Glutamatergic neuron (in vitro differentiated cells): ENCODE measurements around the gene GDPD5. TPM values are rescaled to one million over a fixed set of nuclear protein-coding genes. Genes with fewer than 3 reads are reported as not detected.

ENCODE experiments used
- DNase-seq: peaks from one replicate; pipeline ENCODE4 v3.0.0; 2022
- H3K27ac Mint-ChIP-seq: one replicate; pipeline ENCODE4 v1.8.0; 2020; ENCODE audit warnings: mild to moderate bottlenecking, mixed read lengths, inconsistent platforms; ENCODE audit not compliant: unreplicated experiment
- H3K27me3 Mint-ChIP-seq: one replicate; pipeline ENCODE4 v1.8.0; 2020; ENCODE audit warnings: mild to moderate bottlenecking, moderate library complexity, mixed read lengths, inconsistent platforms; ENCODE audit not compliant: unreplicated experiment
- H3K36me3 Mint-ChIP-seq: one replicate; pipeline ENCODE4 v1.8.0; 2020; ENCODE audit warnings: mild to moderate bottlenecking, mixed read lengths, inconsistent platforms; ENCODE audit not compliant: unreplicated experiment
- H3K4me1 Mint-ChIP-seq: one replicate; pipeline ENCODE4 v1.8.0; 2020; ENCODE audit warnings: mild to moderate bottlenecking, low read depth, mixed read lengths, inconsistent platforms; ENCODE audit not compliant: unreplicated experiment
- H3K4me3 Mint-ChIP-seq: one replicate; pipeline ENCODE4 v1.8.0; 2020; ENCODE audit warnings: mild to moderate bottlenecking, mixed read lengths, inconsistent platforms; ENCODE audit not compliant: unreplicated experiment
- H3K9me3 Mint-ChIP-seq: one replicate; pipeline ENCODE4 v1.8.0; 2020; ENCODE audit warnings: mild to moderate bottlenecking, moderate library complexity, mixed read lengths, inconsistent platforms; ENCODE audit not compliant: unreplicated experiment
- total RNA-seq: library from RNA; stranded (reverse); fragmentation: NEBNext Ultra II Directional; extraction: Animal tissue kit (Norgen Biotek cat#: 25700); gene quantifications from one replicate; pipeline ENCODE4 v1.2.1, GENCODE V29; 2021; ENCODE audit not compliant: unreplicated experiment
- TF ChIP-seq, protein P1 (sequence below): fragments of 200-600 bp; sonication (generic); IDR thresholded peaks from one replicate; pipeline ENCODE4 v1.5.0; 2021; ENCODE audit not compliant: partially characterized antibody, unreplicated experiment

Gene GDPD5
- total RNA-seq, 1 donor from 2014 or later: 147 TPM

- Mint-ChIP-seq H3K36me3 (peaks cover 13% of the 10 kb centered on the region), H3K4me1 (peaks cover 6% of the 10 kb centered on the region), H3K4me3 (no peak overlapping the region)
Measured at GRCh38 chr11:75518771-75519653, 6.7 kb downstream of the GDPD5 start.

GRCh38 chr11:75518204-75518549 is 7.6 kb downstream of the GDPD5 start:
- no peak for DNase-seq
- Mint-ChIP-seq H3K4me1 (peaks cover 3% of the 10 kb centered on the region), H3K27me3 (peaks cover 5% of the 10 kb centered on the region), H3K36me3 (peaks cover 13% of the 10 kb centered on the region), H3K4me3 (no peak overlapping the region), H3K27ac (no peak overlapping the region), H3K9me3 (peaks cover 2% of the 10 kb centered on the region)
- TF ChIP-seq, protein P1, sequence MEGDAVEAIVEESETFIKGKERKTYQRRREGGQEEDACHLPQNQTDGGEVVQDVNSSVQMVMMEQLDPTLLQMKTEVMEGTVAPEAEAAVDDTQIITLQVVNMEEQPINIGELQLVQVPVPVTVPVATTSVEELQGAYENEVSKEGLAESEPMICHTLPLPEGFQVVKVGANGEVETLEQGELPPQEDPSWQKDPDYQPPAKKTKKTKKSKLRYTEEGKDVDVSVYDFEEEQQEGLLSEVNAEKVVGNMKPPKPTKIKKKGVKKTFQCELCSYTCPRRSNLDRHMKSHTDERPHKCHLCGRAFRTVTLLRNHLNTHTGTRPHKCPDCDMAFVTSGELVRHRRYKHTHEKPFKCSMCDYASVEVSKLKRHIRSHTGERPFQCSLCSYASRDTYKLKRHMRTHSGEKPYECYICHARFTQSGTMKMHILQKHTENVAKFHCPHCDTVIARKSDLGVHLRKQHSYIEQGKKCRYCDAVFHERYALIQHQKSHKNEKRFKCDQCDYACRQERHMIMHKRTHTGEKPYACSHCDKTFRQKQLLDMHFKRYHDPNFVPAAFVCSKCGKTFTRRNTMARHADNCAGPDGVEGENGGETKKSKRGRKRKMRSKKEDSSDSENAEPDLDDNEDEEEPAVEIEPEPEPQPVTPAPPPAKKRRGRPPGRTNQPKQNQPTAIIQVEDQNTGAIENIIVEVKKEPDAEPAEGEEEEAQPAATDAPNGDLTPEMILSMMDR: no peak

More at GRCh38 chr11:75518771-75519653, 6.7 kb downstream of the GDPD5 start:
- Mint-ChIP-seq H3K27me3 (peaks cover 10% of the 10 kb centered on the region), H3K27ac (no peak overlapping the region), H3K9me3 (peaks cover 2% of the 10 kb centered on the region)
- DNase-seq: no peak
- TF ChIP-seq, protein P1: no peak

DNA sequence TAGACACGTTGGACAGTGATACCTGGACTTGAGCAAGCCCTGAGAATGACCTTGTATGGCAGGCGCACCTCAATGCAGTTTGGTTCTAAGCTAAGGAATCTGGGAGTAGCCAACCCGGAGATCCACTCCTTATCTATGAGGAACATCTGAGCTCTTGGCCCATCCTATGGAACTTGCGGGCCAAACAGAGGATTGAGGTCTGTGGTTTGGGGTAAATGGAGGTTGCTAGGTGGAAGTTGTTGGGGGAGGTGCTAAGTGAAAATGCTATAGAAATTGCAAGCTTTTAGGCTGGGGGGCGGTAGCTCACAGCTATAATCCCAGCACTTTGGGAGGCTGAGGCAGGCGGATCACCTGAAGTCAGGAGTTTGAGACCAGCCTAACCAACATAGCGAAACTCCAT is 8.9 kb downstream of the GDPD5 start:
- DNase-seq: no peak
- TF ChIP-seq, protein P1: no peak
- H3K4me1 Mint-ChIP-seq: peaks cover 9% of the 10 kb centered on the region
- peaks cover 3% of the 10 kb centered on the region for H3K9me3 Mint-ChIP-seq
- no peak overlapping the region for H3K4me3 Mint-ChIP-seq
- H3K27ac Mint-ChIP-seq: no peak overlapping the region
- H3K36me3 Mint-ChIP-seq: peaks cover 13% of the 10 kb centered on the region
- H3K27me3 Mint-ChIP-seq: peaks cover 7% of the 10 kb centered on the region

DNA sequence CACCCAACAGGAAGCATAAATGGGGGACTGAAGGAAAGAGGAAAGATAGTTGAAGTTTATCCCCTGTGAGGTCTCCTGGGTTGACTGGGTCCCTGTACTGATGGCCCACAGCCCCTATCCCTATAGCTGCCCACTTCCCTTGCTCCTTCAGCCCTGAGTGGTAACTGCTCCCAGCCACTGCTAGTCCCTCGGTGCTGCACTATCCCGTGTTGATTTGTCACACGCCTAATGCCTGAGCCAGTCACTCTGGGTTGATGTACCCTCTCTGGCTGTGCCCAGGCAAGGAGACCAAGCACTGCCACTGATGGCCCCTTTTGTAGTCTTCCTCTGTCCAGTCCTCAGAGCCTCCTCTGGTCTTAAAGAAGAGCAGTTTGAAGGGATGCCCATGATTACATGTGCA is 9.6 kb downstream of the GDPD5 start:
- peaks cover 3% of the 10 kb centered on the region for H3K9me3 Mint-ChIP-seq
- peaks cover 13% of the 10 kb centered on the region for H3K36me3 Mint-ChIP-seq
- H3K27ac Mint-ChIP-seq: no peak overlapping the region
- DNase-seq: no peak
- H3K27me3 Mint-ChIP-seq: peaks cover 12% of the 10 kb centered on the region
- H3K4me1 Mint-ChIP-seq: peaks cover 11% of the 10 kb centered on the region
- no peak overlapping the region for H3K4me3 Mint-ChIP-seq
- TF ChIP-seq, protein P1: no peak

DNA sequence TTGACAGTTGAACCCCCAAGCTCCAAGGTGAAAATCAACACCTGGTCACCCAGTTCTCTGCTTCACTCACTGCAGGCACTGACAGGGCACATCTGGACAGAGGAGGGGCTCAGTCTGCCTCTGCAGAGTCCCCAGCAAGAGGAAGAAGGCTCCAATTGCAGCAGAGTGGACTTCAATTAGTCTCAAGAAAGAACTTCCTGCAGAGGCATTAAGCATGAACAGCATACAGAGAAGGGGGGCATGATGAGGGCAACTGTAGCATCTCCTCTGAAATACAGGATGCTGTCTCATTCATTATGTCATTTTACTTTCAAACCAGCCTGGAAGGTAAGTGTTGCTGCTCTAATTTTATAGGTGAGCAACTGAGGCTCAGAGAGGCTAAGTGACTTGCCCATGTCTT is 11.1 kb downstream of the GDPD5 start:
- H3K27me3 Mint-ChIP-seq: peaks cover 10% of the 10 kb centered on the region
- DNase-seq: no peak
- H3K4me1 Mint-ChIP-seq: peaks cover 15% of the 10 kb centered on the region
- peaks cover 13% of the 10 kb centered on the region for H3K36me3 Mint-ChIP-seq
- H3K4me3 Mint-ChIP-seq: no peak overlapping the region
- H3K9me3 Mint-ChIP-seq: peaks cover 5% of the 10 kb centered on the region
- H3K27ac Mint-ChIP-seq: no peak overlapping the region
- TF ChIP-seq, protein P1: no peak
